Central memory CD4-positive, alpha-beta T cell (primary cell): ENCODE measurements around the gene KEAP1.

Source experiments
- DNase-seq: peaks from one replicate; pipeline ENCODE4 v3.0.0; 2022

KEAP1 gene

DNA sequence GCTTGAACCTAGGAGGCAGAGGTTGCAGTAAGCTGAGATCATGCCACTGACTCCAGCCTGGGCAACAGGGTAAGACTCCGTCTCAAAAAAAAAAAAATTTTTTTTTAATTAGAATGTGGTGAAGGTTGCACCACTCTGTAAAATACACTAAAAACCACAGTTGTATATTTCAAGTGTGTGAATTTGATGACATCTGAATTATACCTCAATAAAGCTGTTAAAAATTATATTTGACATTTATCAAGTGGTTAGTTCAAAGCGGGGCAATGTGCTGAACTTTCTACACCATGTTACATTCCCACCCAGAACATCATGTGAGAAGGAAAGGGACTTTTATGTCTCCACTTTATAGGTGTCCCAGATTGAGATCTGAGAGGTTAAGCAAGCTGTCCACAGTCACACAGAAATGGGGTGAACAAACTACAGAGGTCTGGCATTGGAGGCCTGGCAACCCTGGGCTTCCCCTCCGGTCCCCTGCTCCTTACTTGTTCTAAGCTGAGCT is 20.0 kb upstream of the KEAP1 start:
- no peak for DNase-seq

DNA sequence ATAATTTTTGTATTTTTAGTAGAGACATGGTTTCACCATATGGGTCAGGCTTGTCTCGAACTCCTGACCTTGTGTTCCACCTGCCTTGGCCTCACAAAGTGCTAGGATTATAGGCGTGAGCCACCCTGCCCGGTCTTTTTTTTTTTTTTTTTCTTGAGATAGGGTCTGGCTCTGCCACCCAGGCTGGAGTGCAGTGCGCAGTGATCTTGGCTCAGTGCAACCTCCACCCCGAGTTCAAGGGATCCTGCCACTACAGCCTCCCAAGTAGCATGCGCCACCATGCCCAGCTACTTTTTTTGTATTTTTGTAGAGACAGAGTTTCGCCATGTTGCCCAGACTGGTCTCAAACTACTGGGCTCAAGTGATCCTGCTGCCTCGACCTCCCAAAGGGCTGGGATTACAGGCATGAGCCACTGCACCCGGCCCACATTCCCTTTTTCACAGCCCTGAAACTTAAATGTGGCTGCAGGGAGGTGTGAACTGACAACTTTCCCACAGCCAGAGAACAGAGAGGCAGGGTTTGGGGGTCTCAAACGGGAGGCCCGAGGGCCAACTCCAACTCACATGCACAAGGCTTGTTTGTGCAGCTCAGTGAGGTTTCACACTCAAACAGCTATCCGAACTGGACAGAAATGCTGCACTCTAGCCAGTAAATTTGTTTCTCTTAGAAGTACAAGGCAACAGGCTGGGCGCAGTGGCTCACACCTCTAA is 18.5 kb upstream of the KEAP1 start:
- DNase-seq, result no peak

DNA sequence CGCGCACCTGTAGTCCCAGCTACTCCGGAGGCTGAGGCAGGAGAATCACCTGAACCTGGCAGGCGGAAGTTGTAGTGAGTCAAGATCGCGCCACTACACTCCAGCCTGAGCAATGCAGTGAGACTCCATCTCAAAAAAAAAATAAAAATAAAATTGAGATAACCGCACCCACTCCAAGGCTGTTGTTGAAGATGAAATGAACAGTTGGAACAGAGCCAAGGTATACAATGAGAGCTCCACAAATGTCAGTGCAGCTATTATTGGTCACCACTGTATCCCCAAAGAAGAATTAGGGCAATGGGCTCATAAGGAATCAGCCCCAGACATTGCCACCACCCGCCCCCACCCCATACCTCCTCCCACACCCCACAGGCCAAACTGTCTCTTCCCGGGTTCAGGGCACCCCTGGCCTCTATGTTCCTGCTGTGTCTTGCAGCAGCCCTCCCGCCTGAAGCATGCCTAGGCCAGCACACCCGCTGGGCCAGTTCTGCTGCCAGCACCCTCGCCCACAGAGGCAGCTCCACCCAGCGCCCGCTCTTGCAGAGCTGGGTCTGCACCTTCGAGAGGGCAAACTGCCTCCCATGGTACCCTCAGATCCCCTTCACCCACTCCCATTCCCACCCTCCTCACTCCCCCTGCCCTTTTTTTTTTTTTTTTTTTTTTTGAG is 17.6 kb upstream of the KEAP1 start:
- no peak for DNase-seq

DNA sequence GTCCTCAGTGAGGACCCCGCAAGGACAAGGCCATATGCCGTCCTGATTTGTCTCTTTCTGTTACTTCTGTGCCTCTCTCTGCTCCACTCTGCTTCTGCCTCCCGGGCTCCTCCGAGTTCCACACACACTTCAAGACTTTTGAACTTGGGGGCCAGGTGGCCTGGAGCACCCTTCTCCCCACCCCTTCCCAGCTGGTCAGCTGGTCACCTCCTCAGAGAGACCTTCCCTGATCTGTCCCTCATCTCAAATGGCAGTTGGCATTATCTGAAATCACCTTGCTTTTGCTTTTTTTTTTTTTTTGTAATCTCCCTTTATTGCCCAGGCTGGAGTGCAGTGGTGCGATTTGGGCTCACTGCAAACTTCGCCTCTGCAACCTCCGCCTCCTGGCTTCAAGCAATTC is 16.3 kb upstream of the KEAP1 start:
- DNase-seq, result no peak

DNA sequence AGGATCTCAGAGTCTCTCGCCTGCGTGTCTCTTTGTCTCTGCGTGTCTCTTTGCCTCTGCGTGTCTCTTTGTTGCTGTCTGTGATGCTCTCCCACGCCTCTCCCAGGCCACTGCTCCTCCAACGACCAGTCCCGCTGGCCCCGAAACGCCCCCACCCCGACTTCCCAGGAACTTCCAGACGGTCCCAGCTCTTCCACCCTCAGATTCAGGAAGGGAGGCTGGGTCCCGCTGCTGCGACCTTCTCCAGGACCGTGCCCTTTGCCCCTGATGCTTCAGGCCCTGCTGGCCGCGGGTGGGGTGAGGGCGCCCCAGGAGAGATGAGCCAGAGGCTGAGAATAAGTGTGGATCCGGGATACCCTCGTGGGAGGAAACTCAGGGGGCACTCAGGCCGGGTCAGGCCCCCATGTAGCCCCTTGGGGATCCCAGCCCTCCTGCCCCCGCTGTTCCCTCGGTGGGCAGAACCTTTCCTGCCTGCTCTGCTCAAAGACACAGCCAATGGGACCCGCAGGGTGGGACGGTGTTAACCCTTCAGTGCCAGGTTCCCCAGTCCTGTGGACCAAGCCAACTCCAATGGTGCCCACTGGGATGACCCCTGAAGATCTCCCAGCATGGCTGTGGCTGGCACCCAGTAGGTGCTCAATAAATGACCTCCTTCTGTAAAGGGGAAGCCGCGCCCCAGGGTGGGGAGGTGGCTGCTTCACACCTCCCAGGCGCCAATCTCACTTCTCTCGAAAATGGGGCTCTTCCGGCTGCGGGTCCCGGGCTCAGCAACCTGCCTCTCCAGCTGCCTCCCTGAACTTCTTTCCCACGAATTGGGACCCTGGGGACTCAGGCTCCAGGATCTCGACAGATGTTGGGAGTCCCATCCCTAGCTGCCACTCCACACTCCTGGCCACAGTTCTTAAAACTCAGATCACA is 15.5 kb upstream of the KEAP1 start:
- DNase-seq, result no peak

DNA sequence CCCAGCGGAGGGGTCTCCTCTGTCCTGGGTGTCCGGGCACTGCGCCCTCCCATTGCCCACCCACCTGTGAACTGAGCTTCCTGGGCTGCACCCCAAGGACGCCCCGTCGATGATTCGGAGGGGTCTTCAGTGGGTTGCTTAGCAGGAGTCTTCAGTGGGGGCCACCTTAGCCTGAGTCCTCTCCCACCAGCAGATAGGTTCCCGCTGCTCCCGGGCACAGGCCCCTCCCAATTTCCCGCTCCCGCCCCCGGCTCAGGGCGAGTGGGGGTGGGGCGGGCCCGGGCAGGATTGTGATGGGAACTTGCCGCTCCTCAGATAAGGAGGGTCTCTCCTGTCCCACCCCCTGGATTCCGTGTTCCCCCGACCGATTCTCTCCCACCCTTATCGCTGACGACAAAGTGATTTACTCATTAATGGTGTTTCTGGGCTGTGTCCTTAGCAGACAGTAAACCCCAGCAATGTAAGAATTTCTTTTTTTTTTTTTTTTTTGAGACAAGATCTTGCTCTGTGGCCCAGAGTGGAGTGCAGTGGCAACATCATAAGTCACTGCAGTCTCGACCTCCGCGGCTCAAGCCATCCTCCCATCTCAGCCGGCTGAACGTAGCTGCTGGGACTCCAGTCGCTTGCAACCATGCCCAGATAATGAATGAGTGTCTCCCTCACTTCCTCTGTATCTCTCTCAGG is 14.7 kb upstream of the KEAP1 start:
- no peak for DNase-seq

DNA sequence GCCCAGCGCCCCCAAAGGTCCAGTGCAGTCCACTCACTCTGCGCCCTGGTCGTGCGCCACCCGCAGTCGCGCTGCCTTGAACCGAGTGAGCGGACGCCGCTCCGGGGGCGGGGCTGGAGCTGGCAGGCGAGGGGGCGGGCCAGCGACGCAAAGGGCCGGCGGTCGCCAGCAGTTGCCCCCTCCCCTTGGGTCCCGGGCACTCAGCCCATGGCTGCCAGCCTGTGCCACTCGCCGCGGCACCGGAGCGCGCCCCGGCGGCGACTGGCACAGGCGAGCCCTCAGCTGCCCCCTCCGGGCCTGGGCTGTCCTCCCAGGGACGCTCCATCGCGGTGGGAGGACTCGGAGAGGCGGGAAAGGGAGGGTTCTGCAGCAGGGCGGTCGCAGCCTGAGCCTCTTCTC is 14.2 kb upstream of the KEAP1 start, which contains the start of gene S1PR5:
Gene S1PR5, minus strand, starts transcription at position 87 of the 399 bp plus-strand sequence. CDS start 2,436 bp downstream, outside the sequence.
- DNase-seq, result no peak

DNA sequence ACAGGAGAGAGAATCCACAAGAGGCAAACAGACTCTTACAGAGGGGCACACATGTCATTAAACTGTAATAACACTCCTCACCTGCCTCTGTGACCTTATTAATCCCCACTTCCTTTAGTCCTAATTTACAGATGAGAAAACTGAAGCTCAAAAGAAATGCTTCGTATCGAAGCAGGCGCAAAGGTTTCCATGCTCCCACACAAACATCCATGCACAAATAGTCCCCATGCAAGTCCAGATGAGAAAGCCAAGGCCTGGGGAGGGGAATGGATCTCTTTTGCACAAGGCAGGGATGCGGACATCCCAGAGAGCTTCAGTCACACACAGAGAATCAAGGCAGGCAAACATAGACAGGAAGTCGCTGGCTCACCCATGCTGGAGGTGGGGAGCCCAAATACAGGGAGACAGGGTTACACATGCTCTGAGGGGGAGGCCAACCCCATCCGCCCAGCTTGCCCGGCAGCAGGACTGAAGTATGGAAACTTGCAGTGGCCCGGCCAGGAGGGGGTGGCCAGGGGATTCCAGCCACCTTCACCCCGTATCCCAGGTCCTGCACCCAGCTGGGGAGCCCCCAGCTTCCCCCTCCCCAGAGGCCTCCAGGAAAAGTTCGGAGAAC is 13.6 kb upstream of the KEAP1 start:
- DNase-seq, result no peak

DNA sequence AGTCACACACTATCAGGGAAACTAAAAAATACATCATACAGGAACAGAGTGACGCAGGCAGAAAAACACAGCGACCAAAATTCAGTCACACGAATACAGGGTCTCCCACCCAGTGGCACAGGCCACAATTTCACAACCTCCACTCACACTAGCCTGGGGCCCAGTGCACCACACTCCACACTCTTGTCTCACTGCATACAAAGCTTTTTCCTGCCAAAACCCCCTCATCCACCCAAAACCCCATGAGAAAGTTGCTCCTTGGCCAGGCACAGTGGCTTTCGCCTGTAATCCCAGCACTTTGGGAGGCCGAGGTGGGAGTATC is 12.9 kb upstream of the KEAP1 start:
- no peak for DNase-seq

DNA sequence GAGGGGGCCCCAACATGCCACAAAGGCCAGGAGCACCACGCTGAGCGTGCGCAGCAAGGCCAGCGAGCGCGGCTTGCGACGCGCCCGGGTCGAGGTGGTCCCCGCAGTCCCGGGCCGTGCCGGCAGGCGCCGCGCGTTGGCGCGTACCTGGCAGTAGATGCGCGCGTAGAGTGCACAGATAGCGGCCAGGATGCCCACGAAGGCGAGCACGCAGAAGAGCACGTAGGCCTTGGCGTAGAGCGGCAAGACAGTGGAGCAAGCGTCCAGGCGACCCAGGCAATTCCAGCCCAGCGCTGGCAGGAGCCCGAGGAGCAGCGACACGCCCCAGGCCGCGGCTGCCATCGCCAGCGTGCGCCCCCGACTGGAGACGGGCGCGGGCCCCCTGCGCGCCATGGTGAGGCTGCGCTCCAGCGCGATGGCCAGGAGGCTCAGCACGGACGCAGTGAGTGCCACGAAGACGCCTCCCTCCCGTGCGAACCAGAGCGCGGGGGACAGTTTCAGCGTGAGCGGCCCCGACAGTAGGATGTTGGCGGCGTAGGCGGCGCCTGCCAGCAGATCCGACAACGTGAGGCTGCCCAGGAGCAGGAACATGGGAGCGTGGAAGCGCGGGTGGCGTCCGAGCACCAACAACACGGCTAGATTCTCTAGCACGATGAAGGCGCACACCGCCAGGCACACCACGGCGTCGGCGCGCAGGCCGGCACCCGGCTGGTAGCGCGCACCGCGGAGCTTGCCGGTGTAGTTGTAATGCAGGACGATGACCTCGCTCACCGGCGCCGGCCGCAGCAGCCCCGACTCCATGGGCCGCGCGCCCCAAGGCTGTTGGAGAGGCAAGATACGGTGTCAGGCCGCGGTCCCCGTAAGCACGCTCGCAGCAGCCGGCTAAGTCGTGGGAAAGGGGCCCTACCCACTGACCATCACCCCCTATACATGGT is 11.3 kb upstream of the KEAP1 start:
- no peak for DNase-seq

DNA sequence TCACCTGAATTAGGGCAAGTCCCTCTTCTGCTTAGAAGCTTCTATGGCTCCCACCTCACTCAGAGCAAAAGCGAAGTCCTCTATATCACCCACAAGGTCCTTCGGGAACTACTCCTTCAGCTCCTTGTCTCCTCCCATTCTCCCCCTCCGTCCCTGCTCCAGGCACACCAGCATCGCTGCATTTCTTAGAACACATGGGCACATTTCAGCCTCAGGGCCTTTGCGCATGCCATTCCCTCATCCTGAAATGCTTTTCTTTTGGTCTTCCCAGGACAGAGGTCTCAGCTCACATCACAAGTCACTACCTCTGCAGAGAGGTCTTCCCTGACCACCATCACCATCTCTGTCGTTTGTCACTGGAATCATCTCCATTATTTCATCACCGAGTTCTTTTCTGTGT is 10.1 kb upstream of the KEAP1 start:
- DNase-seq, result no peak

DNA sequence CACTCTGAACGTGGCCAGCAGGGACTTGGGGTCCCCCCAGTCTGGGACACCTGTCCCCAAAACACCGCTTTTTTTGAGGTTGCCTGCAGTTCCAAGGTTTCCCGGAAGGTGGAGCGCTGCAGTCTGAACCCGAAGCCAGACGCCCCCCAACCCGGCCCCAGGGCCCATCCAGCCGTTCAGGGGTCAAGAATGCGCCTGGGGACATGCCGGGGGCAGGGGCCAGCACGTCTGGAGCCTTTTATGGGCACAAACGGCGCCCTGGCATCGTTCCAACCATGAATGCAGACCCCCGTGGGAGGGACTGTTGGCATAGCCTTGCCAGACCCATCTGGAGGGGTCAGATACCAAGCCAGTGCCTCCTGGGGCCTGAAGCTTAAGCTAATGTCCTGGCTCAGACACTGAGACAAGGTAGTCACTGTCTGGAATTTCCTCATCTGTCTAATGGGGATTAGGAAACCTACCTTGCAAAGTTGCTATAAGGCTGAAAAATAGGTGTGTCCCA is 7.2 kb upstream of the KEAP1 start:
- DNase-seq, result peak; percentile 38

DNA sequence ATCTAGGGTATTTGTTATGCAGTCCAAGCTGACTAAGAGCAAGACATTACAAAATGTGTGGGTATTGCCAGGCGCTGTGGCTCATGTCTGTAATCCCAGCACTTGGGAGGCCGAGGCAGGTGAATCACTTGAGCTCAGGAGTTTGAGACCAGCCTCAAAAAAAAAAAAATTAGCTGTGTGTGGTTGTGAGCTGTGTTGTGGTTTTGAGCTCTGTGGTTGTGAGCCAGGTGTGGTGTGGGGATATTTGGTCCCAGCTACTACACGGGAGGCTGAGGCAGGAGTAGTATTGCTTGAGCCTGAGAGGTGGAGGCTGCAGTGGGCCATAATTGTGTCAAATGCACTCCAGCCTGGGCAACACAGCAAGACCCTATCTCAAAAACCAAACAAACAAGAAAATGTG is 5.6 kb upstream of the KEAP1 start:
- DNase-seq, result no peak

DNA sequence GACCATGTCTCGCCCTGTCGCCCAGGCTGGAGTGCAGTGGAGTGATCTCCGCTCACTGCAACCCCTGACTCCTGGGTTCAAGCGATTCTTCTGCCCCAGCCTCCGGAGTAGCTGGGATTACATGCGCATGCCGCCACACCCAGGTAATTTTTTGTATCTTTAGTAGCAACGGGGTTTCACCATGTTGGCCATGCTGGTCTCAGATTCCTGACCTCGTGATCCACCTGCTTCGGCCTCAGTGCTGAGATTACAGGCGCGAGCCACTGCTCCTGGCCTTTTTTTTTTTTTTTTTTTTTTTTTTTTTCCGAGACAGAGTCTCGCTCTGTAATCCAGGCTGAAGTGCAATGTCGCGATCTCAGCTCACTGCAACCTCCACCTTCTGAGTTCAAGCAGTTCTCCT is 4.9 kb upstream of the KEAP1 start:
- DNase-seq, result no peak

DNA sequence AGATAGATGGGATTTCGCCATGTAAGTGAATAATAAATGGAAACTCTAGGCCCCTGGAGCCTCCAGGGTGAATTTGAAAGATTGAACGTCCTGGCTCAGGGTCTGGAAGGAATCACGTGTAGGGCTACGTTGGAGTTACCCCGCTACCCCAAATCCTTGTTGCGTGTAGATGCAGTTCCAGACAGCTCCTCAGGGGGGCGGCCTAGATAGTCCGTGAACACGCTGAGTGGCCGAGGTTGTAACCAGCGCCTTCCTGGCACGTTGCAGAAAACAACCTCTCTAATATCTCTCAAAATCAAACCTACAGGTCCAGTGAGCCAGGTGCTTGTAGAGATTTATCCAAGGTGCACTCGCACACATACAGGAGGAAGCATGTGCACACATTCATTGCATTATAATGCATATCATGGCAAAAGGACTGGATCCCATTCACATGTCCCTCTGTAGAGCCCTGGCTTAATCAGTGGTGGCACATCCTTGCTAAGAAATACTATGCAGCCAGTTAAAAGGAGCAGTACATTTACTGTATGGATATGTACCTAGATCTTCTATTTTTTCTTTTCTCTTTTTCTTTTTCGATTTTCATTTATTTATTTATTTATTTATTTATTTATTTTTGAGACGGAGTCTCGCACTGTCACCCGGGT is 2.5 kb upstream of the KEAP1 start:
- DNase-seq, result peak; percentile 69

DNA sequence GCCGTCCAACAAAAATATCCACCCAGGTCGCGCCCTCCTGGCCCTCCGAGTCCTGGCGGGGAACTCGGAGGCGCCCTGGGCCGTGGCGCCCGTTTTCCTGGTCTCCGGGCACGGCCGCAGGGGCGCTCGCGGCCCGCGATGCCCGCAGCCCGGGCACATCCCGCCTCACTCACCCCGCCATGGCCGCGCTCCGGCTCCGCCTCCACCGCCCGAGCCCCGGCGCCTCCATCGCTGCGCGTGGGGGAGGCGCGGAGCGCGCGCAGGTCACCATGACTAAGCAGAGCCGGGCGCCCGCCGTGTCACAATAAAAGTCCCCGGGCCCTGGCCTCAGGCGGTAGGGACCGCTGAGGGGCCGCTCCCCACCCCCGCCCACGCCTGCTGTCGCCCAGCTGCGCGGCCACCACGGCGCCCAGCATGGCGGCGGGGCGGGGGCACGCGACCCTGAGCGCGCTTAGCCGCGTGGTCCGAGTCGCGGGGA is 593 bp downstream of the KEAP1 start:
- DNase-seq, result peak; percentile 84

DNA sequence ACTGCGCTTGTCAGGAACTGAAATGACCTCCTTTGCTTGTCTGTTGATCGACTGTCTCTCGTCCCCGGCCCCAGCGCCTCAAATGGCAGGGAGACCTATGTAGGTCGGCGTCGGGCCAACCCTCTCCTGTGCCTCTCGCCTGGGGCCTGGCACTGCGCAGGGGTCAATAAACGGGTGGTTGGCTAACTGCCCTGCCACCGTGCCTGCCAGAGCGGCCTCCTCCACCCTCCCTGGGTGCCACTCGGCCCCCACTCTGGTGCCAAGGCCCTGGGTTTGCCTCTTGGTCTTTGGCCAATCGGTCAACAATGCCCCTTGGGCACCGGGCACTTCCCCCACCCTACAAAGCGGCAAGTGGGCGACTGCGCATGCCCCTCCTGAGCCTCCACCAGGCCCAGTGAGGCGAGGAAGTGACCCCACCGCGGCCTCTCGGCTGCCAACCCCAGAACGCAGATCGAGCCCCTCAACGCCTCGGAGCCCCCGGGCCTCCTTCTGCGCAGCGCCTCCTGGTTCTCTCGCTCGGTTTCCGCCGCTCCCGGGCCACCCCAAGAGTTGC is 1.1 kb downstream of the KEAP1 start:
- no peak for DNase-seq

DNA sequence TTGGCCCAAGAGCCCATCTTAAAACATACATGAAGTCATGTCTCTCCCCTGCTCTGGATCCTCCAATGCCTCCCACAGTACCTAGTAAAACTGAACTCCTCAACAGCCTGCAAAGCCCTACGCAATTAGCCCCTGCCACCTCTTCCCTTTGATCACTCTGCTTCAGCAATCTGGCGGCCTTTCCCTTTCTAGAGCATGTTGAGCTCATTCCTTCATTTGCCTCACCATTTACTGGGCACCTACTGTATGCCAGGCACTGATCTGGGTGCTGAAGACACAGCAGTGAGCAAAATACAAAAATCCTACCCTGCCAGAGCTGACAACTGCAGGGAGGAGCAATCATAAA is 2.9 kb downstream of the KEAP1 start:
- DNase-seq, result no peak

DNA sequence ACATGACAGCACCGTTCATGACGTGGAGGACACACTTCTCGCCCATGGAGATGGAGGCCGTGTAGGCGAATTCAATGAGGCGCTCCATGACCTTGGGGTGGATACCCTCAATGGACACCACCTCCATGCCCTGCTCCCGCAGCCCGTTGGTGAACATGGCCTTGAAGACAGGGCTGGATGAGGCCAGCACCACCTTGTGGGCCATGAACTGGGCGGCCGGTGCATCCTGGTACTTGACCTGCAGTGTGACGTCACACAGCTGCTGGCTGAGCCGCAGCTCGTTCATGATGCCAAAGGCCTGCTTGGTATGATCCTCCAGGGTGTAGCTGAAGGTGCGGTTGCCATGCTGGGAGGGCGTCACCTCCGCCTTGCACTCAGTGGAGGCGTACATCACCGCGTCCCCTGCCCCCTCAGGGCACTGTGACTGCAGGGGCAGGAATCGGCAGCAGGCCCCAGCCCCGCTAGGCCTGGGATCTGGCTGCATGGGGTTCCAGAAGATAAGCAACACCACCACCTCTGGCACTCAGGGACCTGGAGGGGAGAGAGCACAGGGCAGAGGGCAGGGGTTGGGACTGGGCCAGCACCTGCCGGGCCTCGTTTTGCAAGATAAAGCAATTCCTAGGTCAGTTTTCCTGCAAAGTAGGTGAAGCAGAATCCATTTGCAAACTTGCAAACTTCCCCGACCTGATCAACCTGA is 3.5 kb downstream of the KEAP1 start:
- no peak for DNase-seq

DNA sequence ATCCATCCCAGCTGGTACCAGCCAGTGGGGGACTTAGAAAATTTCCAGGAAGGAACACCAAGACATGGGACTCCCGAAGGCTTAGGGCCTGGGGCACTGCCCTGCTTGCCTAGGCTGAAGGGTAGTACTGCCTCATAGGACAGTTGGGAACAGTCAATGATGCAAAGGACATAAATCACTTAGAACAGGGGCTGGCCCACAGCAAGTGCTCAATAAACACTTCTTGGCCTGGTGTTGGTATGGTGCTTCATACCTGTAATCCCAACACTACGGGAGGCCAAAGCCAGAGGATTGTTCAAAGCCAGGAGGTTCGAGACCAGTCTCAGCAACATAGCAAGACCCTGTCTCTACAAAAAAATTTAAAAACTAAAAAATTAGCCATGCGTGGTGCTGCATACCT is 5.8 kb downstream of the KEAP1 start:
- DNase-seq, result no peak
